SJSA1 (cell line): ENCODE results near the gene MYO1C. TPM values are rescaled to one million over a fixed set of nuclear protein-coding genes. Genes with fewer than 3 reads are reported as not detected.
"Not testable (repeated sequence)": the region's sequence is repeated elsewhere in the genome, so short reads cannot be mapped to it uniquely, and the experiment has no call there.

ENCODE experiments used
- DNase-seq, 2 experiments: peaks; one replicate each; pipeline ENCODE4 v3.0.0-alpha.2; 2015 to 2020; ENCODE audit warnings: low spot score in 2 of 2, low read depth in 1 of 2
- H3K27ac ChIP-seq: fragments of 250-450 bp; sonication (Bioruptor Pico); 2 replicates; pipeline ENCODE4 v1.5.1; 2020; ENCODE audit warnings: mild to moderate bottlenecking, moderate library complexity
- H3K27me3 ChIP-seq: fragments of 250-450 bp; sonication (Bioruptor Pico); replicated peaks from 2 replicates; pipeline ENCODE4 v1.5.1; 2020; ENCODE audit warnings: mild to moderate bottlenecking, moderate library complexity
- H3K36me3 ChIP-seq: fragments of 250-450 bp; sonication (Bioruptor Pico); 2 replicates; pipeline ENCODE4 v1.5.1; 2020; ENCODE audit warnings: mild to moderate bottlenecking
- H3K4me1 ChIP-seq: fragments of 250-450 bp; sonication (Bioruptor Pico); replicated peaks from 2 replicates; pipeline ENCODE4 v1.6.1; 2021; ENCODE audit warnings: mild to moderate bottlenecking
- H3K4me3 ChIP-seq: fragments of 250-450 bp; sonication (Bioruptor Pico); 2 replicates; pipeline ENCODE4 v1.5.1; 2020; ENCODE audit warnings: mild to moderate bottlenecking
- H3K9me3 ChIP-seq: fragments of 250-450 bp; sonication (Bioruptor Pico); replicated peaks from 2 replicates; pipeline ENCODE4 v1.5.1; 2020; ENCODE audit warnings: mild to moderate bottlenecking
- total RNA-seq: library from RNA; depleted of rRNA; stranded (reverse); fragments of >200 nt; shearing (Covaris generic); gene quantifications from 2 replicates; pipeline ENCODE4 v1.2.3, GENCODE V29; 2014; rRNA removed

The MYO1C gene
- total RNA-seq, 1 experiment from 2014 or later, result 155 TPM

- no peak overlapping the region for H3K27ac ChIP-seq
- H3K4me3 ChIP-seq, result no peak overlapping the region
- no peak for DNase-seq
- peaks cover 17% of the 10 kb centered on the region for H3K4me1 ChIP-seq
- H3K36me3 ChIP-seq, result peaks cover 69% of the 10 kb centered on the region
- no peaks in the 10 kb centered on the region for H3K9me3 ChIP-seq
- no peaks in the 10 kb centered on the region for H3K27me3 ChIP-seq
These were observed 57.2 kb downstream of the MYO1C start for GRCh38 chr17:1435326-1435725.

GRCh38 chr17:1434150-1434549 lies 58.3 kb downstream of the MYO1C start:
- Histone ChIP-seq H3K27me3 (no peaks in the 10 kb centered on the region), H3K9me3 (no peaks in the 10 kb centered on the region), H3K4me1 (peaks cover 12% of the 10 kb centered on the region), H3K4me3 (no peak overlapping the region), H3K27ac (no peak overlapping the region), H3K36me3 (peaks cover 67% of the 10 kb centered on the region)
- no peak for DNase-seq

DNA sequence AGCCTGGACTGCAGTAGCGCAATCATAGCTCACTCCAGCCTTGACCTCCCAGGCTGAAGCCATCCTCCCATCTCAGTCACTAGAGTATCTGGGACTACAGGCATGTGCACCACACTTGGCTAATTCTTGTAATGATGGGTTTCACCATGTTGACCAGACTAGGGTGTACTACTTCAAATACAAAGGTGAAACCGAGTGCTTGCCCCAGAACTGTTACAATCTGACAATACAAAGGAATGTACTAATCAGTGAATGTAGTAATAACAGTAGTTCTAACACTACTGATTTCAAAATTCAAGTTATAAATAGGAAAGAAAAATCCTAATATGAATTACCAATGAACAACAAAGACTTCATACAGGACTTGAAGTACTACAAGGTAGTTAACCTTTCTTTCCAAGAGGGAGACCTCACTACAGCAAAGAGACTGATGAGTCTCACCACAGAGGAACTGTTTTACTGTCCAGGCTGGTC lies 60.8 kb downstream of the MYO1C start:
- Histone ChIP-seq H3K27ac (no peak overlapping the region), H3K27me3 (no peaks in the 10 kb centered on the region)

GRCh38 chr17:1423456-1424135 lies 68.9 kb downstream of the MYO1C start:
- no peak for DNase-seq
- Histone ChIP-seq H3K27ac (peak overlapping the region; percentile 84), H3K9me3 (no peaks in the 10 kb centered on the region), H3K36me3 (peaks cover 75% of the 10 kb centered on the region), H3K4me3 (no peak overlapping the region), H3K27me3 (no peaks in the 10 kb centered on the region), H3K4me1 (peaks cover 33% of the 10 kb centered on the region)

More for the DNA sequence above, 60.8 kb downstream of the MYO1C start:
- no peak for DNase-seq
- H3K4me3 ChIP-seq, result no peak overlapping the region
- H3K36me3 ChIP-seq, result peaks cover 66% of the 10 kb centered on the region
- H3K4me1 ChIP-seq, result no peaks in the 10 kb centered on the region
- H3K9me3 ChIP-seq, result no peaks in the 10 kb centered on the region

GRCh38 chr17:1422885-1423284 lies 69.6 kb downstream of the MYO1C start:
- H3K9me3 ChIP-seq, result no peaks in the 10 kb centered on the region
- DNase-seq, result peak; percentile 81 to 84

DNA sequence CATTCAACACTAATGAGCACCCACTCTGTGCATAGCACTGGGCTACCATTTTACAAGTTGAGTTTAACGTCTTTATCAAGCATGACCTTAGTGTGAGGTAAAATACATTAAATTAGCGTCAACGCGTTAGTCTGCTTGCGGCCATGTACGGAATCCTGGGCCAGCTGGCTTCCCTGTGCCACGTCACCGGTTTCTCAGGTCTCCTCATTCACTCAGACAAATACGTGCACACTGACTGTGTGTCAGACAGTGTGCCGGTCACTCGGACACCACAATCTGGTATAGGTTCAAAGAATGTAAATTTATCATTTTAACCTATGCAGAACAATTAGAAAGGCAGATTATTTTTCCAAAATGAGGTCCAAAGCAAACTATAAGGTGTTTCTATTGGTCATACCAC lies 71.0 kb downstream of the MYO1C start:
- H3K4me1 ChIP-seq, result peaks cover 33% of the 10 kb centered on the region
- no peaks in the 10 kb centered on the region for H3K27me3 ChIP-seq
- peaks cover 73% of the 10 kb centered on the region for H3K36me3 ChIP-seq
- H3K4me3 ChIP-seq, result no peak overlapping the region
- no peak for DNase-seq
- H3K27ac ChIP-seq, result no peak overlapping the region; the same call in 1 of the 2 replicates
- no peaks in the 10 kb centered on the region for H3K9me3 ChIP-seq

More at GRCh38 chr17:1422885-1423284, 69.6 kb downstream of the MYO1C start:
- Histone ChIP-seq H3K4me1 (peaks cover 33% of the 10 kb centered on the region), H3K36me3 (peaks cover 78% of the 10 kb centered on the region), H3K4me3 (no peak overlapping the region), H3K27ac (peak overlapping the region; percentile 84), H3K27me3 (no peaks in the 10 kb centered on the region)

DNA sequence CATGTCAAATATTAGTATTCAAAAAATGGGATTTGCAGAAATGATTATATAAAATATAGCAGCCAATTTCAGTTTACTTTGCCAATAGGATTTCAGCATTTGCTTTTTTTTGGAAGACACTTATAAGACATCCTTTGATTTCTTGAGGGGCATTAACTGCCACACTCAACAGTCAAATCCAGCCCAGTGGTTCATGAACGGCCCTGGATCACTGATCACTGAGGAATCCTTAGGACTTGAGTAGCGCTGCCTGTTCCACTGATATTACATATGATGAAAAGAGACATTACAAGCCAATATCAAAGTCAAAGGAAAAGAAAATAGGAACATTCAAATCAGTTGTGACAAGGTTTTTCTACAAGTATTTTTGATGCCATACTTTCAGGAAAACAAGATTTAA lies 71.5 kb downstream of the MYO1C start:
- DNase-seq, result no peak
- H3K36me3 ChIP-seq, result peaks cover 68% of the 10 kb centered on the region
- H3K9me3 ChIP-seq, result no peaks in the 10 kb centered on the region

GRCh38 chr17:1420163-1420562 lies 72.3 kb downstream of the MYO1C start:
- H3K9me3 ChIP-seq, result no peaks in the 10 kb centered on the region
- H3K36me3 ChIP-seq, result peaks cover 64% of the 10 kb centered on the region
- H3K27ac ChIP-seq, result no peak overlapping the region
- DNase-seq, result no peak
- no peak overlapping the region for H3K4me3 ChIP-seq
- H3K27me3 ChIP-seq, result no peaks in the 10 kb centered on the region
- H3K4me1 ChIP-seq, result peaks cover 31% of the 10 kb centered on the region

More for the DNA sequence above, 71.5 kb downstream of the MYO1C start:
- no peak overlapping the region for H3K4me3 ChIP-seq
- H3K4me1 ChIP-seq, result peaks cover 33% of the 10 kb centered on the region
- no peak overlapping the region for H3K27ac ChIP-seq
- no peaks in the 10 kb centered on the region for H3K27me3 ChIP-seq

- H3K4me3 ChIP-seq, DNase-seq, H3K27ac ChIP-seq, H3K9me3 ChIP-seq, H3K27me3 ChIP-seq: not testable (repeated sequence)
- peaks cover 51% of the 10 kb centered on the region for H3K36me3 ChIP-seq
- peaks cover 23% of the 10 kb centered on the region for H3K4me1 ChIP-seq
These were observed 74.0 kb downstream of the MYO1C start for GRCh38 chr17:1418476-1418875.

- Histone ChIP-seq H3K9me3 (peaks cover 4% of the 10 kb centered on the region; the same call in 1 of the 2 replicates), H3K4me1 (peaks cover 8% of the 10 kb centered on the region; the same call in 1 of the 2 replicates), H3K4me3 (no peak overlapping the region), H3K27ac (no peak overlapping the region), H3K27me3 (no peaks in the 10 kb centered on the region), H3K36me3 (peaks cover 34% of the 10 kb centered on the region)
- no peak for DNase-seq
These were observed 76.1 kb downstream of the MYO1C start for GRCh38 chr17:1416414-1416813.

GRCh38 chr17:1414634-1415033 lies 77.9 kb downstream of the MYO1C start:
- Histone ChIP-seq H3K27me3 (no peaks in the 10 kb centered on the region), H3K4me3 (no peak overlapping the region), H3K27ac (no peak overlapping the region), H3K36me3 (peaks cover 17% of the 10 kb centered on the region), H3K4me1 (peaks cover 8% of the 10 kb centered on the region; the same call in 1 of the 2 replicates), H3K9me3 (peaks cover 4% of the 10 kb centered on the region; the same call in 1 of the 2 replicates)
- DNase-seq, result no peak

Other genes starting within 250 kb of the MYO1C start
- not detected in 2 replicates for gene BHLHA9, start 222.2 kb downstream of the MYO1C start, total RNA-seq
- not detected in 2 replicates for gene TRARG1, start 213.0 kb downstream of the MYO1C start, total RNA-seq
- gene YWHAE, start 92.5 kb downstream of the MYO1C start, total RNA-seq, result 370 and 490 TPM in 2 replicates
- 99.7 and 102 TPM in 2 replicates for gene CRK, start 36.5 kb downstream of the MYO1C start, total RNA-seq
- gene INPP5K, start 23.9 kb upstream of the MYO1C start, total RNA-seq, result 18.1 and 34.4 TPM in 2 replicates
- 15.7 and 37.8 TPM in 2 replicates for gene PITPNA, start 70.1 kb upstream of the MYO1C start, total RNA-seq
- 2.0 and 3.4 TPM in 2 replicates for gene SLC43A2, start 136.1 kb upstream of the MYO1C start, total RNA-seq
- gene SCARF1, start 153.0 kb upstream of the MYO1C start, total RNA-seq, result 0.16 TPM in 2 replicates
- 0.22 and 1.0 TPM in 2 replicates for gene RILP, start 157.2 kb upstream of the MYO1C start, total RNA-seq
- 47.1 and 73.3 TPM in 2 replicates for gene PRPF8, start 192.2 kb upstream of the MYO1C start, total RNA-seq
- gene TLCD2, start 217.7 kb upstream of the MYO1C start, total RNA-seq, result 0.34 and 0.95 TPM in 2 replicates
- gene WDR81, start 232.0 kb upstream of the MYO1C start, total RNA-seq, result 5.1 and 10.8 TPM in 2 replicates